ENCODE data around the gene OR7D4. TPM values are rescaled to one million over a fixed set of nuclear protein-coding genes. Genes with fewer than 3 reads are reported as not detected.

OR7D4 gene
- total RNA-seq, 1 donor, result not detected

Other genes with a start within 250 kb of the OR7D4 start
- gene MUC16, start 209.2 kb downstream of the OR7D4 start, total RNA-seq, result under 0.01 TPM
- not detected for gene OR1M1, start 132.5 kb downstream of the OR7D4 start, total RNA-seq
- gene OR7G2, start 112.1 kb downstream of the OR7D4 start, total RNA-seq, result not detected
- not detected for gene OR7G1, start 103.8 kb downstream of the OR7D4 start, total RNA-seq
- gene OR7G3, start 92.6 kb downstream of the OR7D4 start, total RNA-seq, result not detected
- gene ZNF317, start 79.2 kb downstream of the OR7D4 start, total RNA-seq, result 73.1 TPM
- gene OR7D2, start 40.6 kb downstream of the OR7D4 start, total RNA-seq, result under 0.01 TPM
- not detected for gene OR7E24, start 31.3 kb upstream of the OR7D4 start, total RNA-seq
- 22.5 TPM for gene ZNF699, start 90.2 kb upstream of the OR7D4 start, total RNA-seq
- gene ZNF559, start 104.6 kb upstream of the OR7D4 start, total RNA-seq, result 10.3 TPM
- gene ZNF177, start 143.4 kb upstream of the OR7D4 start, total RNA-seq, result 0.10 TPM
- 31.6 TPM for gene ZNF266, start 216.0 kb upstream of the OR7D4 start, total RNA-seq

All from mononuclear cell (primary cell).